HUDEP-2 (cell line): ENCODE data around the gene PCYT2.

Experiments
- DNase-seq, 76 experiments: peaks; one replicate each; lab custom pipeline; 2025; ENCODE audit not compliant: unreplicated experiment in 76 of 76; lab: John Stamatoyannopoulos, UW

PCYT2 gene

GRCh38 chr17:81877569-81877968, 33.6 kb downstream of the PCYT2 start:
- no peak for DNase-seq

GRCh38 chr17:81871387-81872230, 39.6 kb downstream of the PCYT2 start:
- DNase-seq, result peak in 73 of 76 experiments; percentile 17 to 95 (median 84)

DNA sequence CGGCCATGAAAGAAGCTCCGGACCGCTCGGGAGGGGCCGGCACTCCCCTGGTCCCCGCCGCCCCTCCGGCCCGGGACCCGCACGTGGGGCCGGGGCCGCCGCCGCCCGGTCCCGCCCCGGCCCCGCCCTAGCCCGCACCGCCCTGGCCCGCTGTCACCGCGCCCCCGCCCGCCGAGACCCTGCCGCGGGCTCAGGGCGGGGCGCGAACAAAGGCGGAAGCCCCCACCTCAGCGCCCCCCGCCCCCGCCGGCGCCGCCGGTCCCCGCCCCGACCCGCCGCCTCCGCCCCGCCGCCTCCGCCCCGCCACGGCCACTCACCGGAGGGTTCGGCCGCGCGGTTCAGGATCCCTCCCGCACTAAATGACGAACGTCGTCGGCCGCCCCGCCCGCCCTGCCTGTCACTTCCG, 40.2 kb downstream of the PCYT2 start, which contains the start of gene ARHGDIA:
TSS of gene ARHGDIA (minus strand) at position 357 of the 406 bp plus-strand sequence. CDS start 1,407 bp downstream, outside the sequence.
- DNase-seq, result peak in 2 of 76 experiments; percentile 48 to 79

DNA sequence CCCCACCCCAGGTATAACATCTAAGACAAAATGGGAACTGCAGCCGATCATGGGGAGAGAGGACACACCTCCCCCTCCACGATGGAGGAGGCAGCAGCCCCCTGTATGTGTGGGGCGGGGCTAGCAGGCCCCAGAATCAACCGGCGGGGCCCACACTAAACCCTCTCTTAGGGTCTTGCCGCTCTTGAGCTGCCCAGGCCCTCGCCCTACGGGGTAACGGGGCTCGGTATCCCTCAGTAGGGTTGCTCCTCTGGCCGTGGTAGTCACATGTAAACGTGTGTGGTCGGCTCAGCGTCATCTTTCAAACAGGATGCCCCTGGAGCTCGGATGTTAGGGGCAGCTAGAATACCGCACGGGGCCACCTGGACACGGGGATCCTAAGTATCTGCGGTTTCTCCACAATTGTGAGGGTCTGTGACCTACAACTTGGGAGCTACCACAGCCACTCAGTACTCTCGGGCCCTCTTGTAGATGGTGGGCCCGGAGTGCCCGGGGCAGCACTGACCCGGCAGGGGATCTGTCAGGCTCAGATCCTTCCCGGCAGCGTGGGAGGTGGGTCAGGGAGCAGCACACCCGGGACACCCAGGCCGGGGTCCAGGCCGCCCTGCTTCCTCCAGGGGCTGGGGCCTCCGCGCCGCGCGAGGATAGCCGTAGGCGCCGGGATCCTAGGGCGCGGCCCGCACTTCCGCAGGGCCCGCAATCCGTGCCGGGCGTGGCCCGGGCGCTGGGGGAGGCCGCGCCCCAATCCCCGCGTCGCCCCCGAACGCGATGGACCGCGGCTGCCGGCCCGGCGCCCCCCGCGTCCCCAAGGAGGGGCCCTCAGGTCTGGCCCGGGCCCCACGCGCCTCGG, 40.8 kb downstream of the PCYT2 start:
- DNase-seq, result peak in 5 of 76 experiments; percentile 12 to 45 (median 33)

GRCh38 chr17:81869221-81870130, 41.7 kb downstream of the PCYT2 start:
- peak in 12 of 76 experiments; percentile 3 to 32 (median 14) for DNase-seq

GRCh38 chr17:81868674-81869220, 42.5 kb downstream of the PCYT2 start:
- DNase-seq, result peak in 2 of 76 experiments; percentile 7 to 20

GRCh38 chr17:81867991-81868673, 43.1 kb downstream of the PCYT2 start:
- peak in 5 of 76 experiments; percentile 15 to 52 (median 32) for DNase-seq

GRCh38 chr17:81867170-81867990, 43.8 kb downstream of the PCYT2 start:
- DNase-seq, result peak in 21 of 76 experiments; percentile 6 to 62 (median 28)

GRCh38 chr17:81866440-81867169, 44.6 kb downstream of the PCYT2 start:
- peak in 1 of 76 experiments; percentile 20 for DNase-seq

GRCh38 chr17:81865733-81866439, 45.3 kb downstream of the PCYT2 start:
- DNase-seq, result no peak

DNA sequence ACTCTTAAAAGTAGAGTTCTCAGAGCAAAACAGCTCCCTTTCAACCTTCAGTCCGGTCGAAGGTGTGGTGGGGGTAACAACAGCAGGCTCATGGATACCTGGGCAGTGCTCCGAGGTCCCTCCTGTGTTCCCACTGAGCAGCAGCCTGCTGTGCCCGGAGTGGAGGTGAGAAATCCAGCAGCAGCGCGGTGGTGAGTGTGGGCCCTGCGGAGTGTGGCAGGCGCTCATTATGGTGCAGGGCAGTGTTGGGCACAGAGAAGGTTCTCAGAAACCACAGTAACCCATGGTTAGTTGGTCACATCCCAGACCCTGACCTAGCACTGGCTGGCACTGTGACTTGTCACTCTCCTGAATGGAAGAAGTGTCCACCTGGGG, 45.9 kb downstream of the PCYT2 start:
- DNase-seq, result no peak

DNA sequence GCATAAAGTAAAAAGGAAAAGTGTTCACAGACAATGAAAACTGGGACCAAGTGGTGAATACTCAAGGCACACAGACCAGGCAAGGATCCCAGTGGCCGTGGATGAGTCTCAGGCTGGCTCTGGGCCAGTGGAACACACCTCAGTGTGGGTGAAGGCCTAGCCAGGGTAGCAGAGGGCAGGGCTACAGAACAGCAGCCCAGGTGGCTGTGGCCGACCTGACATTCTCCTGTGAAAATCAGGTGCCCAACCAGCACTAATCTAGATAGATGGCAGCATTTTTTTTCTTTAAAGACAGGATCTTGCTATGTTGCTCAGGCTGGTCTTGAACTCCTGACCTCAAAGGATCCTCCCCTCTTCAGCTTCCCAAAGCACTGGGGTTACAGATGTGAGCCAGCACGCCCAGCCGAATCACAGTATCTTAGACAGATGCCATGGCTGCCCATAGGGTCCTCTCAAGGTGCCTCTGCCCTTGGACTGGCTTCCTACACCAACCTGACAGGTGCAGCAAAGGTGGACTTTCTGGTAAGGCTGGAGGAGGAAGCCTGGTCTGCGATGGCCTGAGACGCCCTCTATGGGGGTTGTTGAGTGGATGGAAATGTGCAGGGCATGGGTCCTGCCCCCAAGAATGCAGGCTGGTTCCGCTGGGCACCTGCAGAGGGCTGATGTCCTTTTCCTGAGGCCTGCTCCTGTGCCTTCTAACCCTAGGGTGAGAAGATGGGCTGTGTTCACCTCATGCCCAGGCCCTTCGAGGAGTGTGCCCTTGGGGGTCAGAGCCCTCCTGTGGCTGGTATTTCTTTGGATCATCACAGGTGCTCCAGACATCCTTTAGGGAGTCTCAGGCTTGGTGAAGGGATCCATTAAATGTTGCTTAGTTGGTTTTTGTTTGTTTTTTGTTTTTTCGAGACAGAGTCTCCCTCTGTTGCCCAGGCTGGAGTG, 47.1 kb downstream of the PCYT2 start:
- DNase-seq, result peak in 1 of 76 experiments; percentile 7

DNA sequence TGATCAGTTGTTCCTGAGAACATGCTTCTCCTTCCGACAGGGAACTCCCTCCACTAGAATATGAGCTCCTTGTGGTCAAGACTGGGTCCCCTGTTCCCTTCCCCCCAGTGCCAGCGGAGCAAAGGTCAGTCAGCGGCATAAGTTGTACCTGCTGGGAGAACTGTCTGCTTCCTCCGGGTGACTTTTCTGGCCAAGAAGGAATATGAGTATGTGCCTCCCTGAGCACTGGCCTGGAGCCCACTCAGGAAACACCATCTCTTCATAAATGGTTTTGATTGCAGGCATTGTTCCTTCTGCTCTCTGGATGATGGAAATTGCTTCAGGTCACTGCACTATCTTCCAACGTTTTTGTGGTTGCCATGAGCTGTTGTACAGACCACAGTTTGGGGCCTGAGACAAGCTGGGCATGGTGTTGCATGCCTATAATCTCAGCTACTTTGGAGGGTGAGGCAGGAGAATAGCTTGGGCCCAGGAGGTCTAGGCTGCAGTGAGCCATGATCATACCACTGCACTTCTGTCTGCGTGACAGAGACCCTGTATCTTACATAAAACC, 48.0 kb downstream of the PCYT2 start:
- no peak for DNase-seq

- DNase-seq, result peak; percentile 86 to 100 (median 99)
Observed at GRCh38 chr17:81860756-81861568, 50.2 kb downstream of the PCYT2 start.
